ENCODE results near the gene HRH2. TPM values are rescaled to one million over a fixed set of nuclear protein-coding genes. Genes with fewer than 3 reads are reported as not detected.

HRH2 gene
- total RNA-seq, 2 experiments from 2014 or later: 2.9 to 3.4 TPM

GRCh38 chr5:175681968-175682340, 24.1 kb downstream of the HRH2 start:
- ChIA-PET POLR2A (no interaction called here), CTCF (no interaction called here)
- DNase-seq: no peak
- intact Hi-C loops (cut with DNase I, micrococcal nuclease): no loop called here
- H3K4me3 ChIP-seq (ENCODE audit: low read length): no peak overlapping the region
- peaks cover 28% of the 10 kb centered on the region for H3K4me1 ChIP-seq (ENCODE audit: insufficient read depth, low read length)
- Mint-ChIP-seq H3K9me3 (no peaks in the 10 kb centered on the region), H3K27me3 (no peaks in the 10 kb centered on the region), H3K4me3 (no peak overlapping the region), H3K36me3 (ENCODE audit: low read depth) (peaks cover 67% of the 10 kb centered on the region), H3K27ac (no peak overlapping the region), H3K4me1 (ENCODE audit: low read depth) (peaks cover 50% of the 10 kb centered on the region)
- no peak for TF ChIP-seq CTCF (IDR thresholded peaks at IDR 0.05)
- peaks cover 37% of the 10 kb centered on the region for H3K36me3 ChIP-seq (ENCODE audit: insufficient read depth, low read length)
- ATAC-seq (ENCODE audit: poor library complexity): no peak
- H3K27me3 ChIP-seq (ENCODE audit: control insufficient read depth in 1 of 2, insufficient read depth in 2 of 2, low read length in 2 of 2): no peaks in the 10 kb centered on the region
- H3K27ac ChIP-seq (ENCODE audit: low read depth in 1 of 2, low read length in 2 of 2): no peak overlapping the region
- peaks cover 0 to under 1% of the 10 kb centered on the region in 2 experiments for H3K9me3 ChIP-seq (ENCODE audit: control insufficient read depth in 1 of 2, insufficient read depth in 1 of 2, low read length in 2 of 2)

DNA sequence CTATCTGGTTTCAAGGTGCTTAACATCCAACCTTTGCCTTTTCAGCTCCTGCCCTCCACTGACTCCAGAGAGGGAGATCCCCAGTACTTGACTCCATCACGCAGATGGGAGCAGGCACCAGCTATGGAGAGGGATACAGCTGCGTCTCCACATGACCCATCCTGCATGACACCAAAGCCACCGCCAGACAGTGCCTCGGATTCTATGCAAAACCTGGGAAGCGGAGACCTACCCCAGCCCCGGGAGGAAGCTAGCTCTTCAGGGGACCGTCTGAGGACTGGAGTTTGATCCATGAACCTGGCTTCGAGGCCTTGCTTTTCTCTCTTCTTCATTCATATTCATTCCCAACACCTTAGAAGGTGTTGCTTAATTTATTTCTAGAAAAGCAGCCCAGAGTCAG, 24.8 kb downstream of the HRH2 start:
- Histone ChIP-seq H3K4me3 (ENCODE audit: low read length) (no peak overlapping the region), H3K27me3 (ENCODE audit: control insufficient read depth in 1 of 2, insufficient read depth in 2 of 2, low read length in 2 of 2) (no peaks in the 10 kb centered on the region), H3K4me1 (ENCODE audit: insufficient read depth, low read length) (peaks cover 21% of the 10 kb centered on the region), H3K27ac (ENCODE audit: low read depth in 1 of 2, low read length in 2 of 2) (no peak overlapping the region), H3K36me3 (ENCODE audit: insufficient read depth, low read length) (peaks cover 41% of the 10 kb centered on the region), H3K9me3 (ENCODE audit: control insufficient read depth in 1 of 2, insufficient read depth in 1 of 2, low read length in 2 of 2) (peaks cover 0 to 5% of the 10 kb centered on the region in 2 experiments)
- ATAC-seq (ENCODE audit: poor library complexity) (no peak), DNase-seq (no peak)
- Mint-ChIP-seq H3K36me3 (ENCODE audit: low read depth) (peaks cover 71% of the 10 kb centered on the region), H3K4me3 (no peak overlapping the region), H3K27ac (no peak overlapping the region), H3K4me1 (ENCODE audit: low read depth) (peaks cover 44% of the 10 kb centered on the region), H3K27me3 (no peaks in the 10 kb centered on the region), H3K9me3 (no peaks in the 10 kb centered on the region)
- intact Hi-C loops (cut with DNase I, micrococcal nuclease): no loop called here
- TF ChIP-seq CTCF (IDR thresholded peaks at IDR 0.05): no peak
- CTCF ChIA-PET: interaction anchor here (0.5 kb wide), 1 partner anchor 15 kb away, joined by 3 read pairs; no protein-coding TSS in a partner anchor
- POLR2A ChIA-PET: no interaction called here

DNA sequence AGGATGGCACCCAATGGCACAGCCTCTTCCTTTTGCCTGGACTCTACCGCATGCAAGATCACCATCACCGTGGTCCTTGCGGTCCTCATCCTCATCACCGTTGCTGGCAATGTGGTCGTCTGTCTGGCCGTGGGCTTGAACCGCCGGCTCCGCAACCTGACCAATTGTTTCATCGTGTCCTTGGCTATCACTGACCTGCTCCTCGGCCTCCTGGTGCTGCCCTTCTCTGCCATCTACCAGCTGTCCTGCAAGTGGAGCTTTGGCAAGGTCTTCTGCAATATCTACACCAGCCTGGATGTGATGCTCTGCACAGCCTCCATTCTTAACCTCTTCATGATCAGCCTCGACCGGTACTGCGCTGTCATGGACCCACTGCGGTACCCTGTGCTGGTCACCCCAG, 25.4 kb downstream of the HRH2 start:
- Histone ChIP-seq H3K9me3 (ENCODE audit: control insufficient read depth in 1 of 2, insufficient read depth in 1 of 2, low read length in 2 of 2) (peaks cover 0 to 5% of the 10 kb centered on the region in 2 experiments), H3K4me3 (ENCODE audit: low read length) (no peak overlapping the region), H3K4me1 (ENCODE audit: insufficient read depth, low read length) (peaks cover 17% of the 10 kb centered on the region), H3K36me3 (ENCODE audit: insufficient read depth, low read length) (peaks cover 38% of the 10 kb centered on the region), H3K27ac (ENCODE audit: low read depth in 1 of 2, low read length in 2 of 2) (no peak overlapping the region), H3K27me3 (ENCODE audit: control insufficient read depth in 1 of 2, insufficient read depth in 2 of 2, low read length in 2 of 2) (no peaks in the 10 kb centered on the region)
- DNase-seq (no peak), ATAC-seq (ENCODE audit: poor library complexity) (no peak)
- no peaks in the 10 kb centered on the region for H3K27me3 Mint-ChIP-seq
- no peak overlapping the region for H3K4me3 Mint-ChIP-seq
- H3K4me1 Mint-ChIP-seq (ENCODE audit: low read depth): peaks cover 44% of the 10 kb centered on the region
- no peak overlapping the region for H3K27ac Mint-ChIP-seq
- TF ChIP-seq CTCF (IDR thresholded peaks at IDR 0.05): no peak
- no peaks in the 10 kb centered on the region for H3K9me3 Mint-ChIP-seq
- peaks cover 73% of the 10 kb centered on the region for H3K36me3 Mint-ChIP-seq (ENCODE audit: low read depth)
- ChIA-PET CTCF (no interaction called here), POLR2A (no interaction called here)
- intact Hi-C loops (cut with DNase I, micrococcal nuclease): no loop called here
